GM19463 (cell line): ENCODE results near the gene ATP10A.

Source experiments
- ATAC-seq: cut with Tn5 transposase; IDR thresholded peaks from one replicate; pipeline ENCODE4 v1.9.1; 2021; ENCODE audit warnings: mild to moderate bottlenecking, moderate library complexity; ENCODE audit not compliant: unreplicated experiment

The ATP10A gene

DNA sequence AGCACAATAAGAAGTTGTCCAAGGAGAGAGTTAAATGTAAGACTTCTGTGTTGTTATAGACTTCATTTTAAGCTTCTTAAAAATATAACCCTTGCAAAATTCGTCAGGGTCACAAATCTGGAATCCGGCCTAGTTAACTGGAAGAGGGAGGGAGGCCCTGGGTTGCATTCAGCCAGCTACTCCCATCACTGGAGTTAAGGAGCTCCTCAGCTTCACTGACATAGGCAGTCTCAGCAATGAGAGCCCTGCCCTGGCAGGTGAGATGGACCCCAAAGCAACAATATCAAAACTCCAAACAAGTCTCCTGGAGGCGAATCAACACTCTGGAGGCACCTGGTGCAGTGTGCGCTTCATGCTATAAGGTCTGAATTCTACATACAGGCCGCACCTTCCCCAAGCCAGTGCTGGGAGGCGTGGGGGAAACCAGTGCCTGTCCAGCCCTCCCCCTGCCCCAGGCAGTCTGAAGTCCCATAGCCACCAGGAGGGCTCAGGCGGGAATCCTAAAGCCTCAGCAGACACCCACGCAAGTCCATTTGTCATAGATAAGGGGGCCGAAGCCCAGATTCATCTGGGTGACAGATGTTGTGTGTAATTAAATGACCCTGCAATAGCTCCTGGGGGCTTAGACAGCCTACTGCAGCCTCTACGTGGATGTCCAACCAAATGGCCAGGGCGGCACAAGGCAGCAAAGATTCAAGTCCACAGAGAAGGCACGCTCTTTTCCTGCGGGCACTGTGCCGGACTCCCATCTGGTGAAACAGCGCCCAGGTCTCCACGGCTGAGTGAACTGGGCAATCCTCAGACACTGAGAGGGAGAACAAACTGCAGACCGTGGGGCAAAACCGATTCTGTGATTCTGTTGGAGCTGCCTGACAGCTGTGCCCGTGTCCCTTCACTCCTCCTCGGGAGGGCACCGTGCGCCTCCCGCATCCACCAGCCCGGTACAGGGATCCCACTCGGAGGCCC is 64.9 kb downstream of the ATP10A start:
- ATAC-seq = no peak

GRCh38 chr15:25797511-25797935 is 65.6 kb downstream of the ATP10A start:
- no peak for ATAC-seq

DNA sequence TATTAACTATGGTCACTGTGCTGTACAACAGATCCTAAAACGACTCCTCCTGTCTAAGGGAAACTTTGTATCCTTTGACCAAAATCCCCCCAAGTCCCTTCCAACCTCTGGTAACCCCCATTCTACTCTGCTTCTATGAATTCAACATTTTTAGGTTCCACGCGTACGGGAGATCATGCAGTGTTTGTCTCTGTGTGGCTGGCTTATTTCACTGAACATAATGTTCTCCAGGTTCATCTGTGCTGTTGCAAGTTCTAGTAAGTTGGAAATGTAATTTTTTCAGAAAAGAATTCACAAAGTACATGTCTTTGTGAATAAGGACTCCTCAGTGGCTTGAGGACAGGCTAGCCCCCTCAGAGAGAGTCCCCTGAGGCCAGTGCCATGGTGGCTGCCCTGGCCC is 66.1 kb downstream of the ATP10A start:
- no peak for ATAC-seq

GRCh38 chr15:25796395-25796794 is 66.7 kb downstream of the ATP10A start:
- no peak for ATAC-seq

GRCh38 chr15:25795712-25796111 is 67.4 kb downstream of the ATP10A start:
- no peak for ATAC-seq

- no peak for ATAC-seq
Measured at GRCh38 chr15:25795061-25795460, 68.1 kb downstream of the ATP10A start.

DNA sequence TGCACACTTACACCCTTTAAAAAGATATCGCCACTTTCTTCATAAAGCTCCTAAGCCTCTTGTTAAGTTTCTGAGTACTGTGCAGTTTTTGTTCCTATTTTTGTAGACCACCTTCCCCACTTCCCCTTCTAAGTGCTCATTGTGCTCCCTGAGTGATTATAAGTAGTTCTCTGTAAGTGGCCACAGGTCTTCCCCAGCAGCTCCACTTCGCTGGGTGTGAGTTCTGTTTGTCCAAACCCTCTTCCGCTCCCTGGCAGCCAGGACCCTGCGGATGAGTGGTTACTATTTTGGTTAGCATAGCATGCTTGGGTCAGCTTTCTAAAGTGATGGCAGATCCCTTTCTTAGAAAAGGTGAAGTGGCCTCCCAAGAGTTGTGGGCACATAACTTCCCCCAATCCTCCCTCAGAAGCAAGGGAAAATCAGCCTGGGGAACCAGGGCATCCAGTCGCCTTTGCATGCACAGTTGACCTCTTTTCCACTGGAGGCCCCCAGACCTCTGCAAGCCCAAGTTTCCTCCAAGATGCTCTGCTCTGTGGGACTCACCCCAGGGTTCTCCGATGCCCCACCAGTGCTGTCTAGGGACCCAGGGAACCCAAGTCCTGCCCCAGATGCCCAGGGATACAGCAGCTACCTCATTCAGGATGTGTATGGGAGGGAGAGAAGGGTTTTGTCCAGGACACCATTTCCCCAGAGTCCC is 69.6 kb downstream of the ATP10A start:
- ATAC-seq = peak; percentile 85

- ATAC-seq = no peak
Measured at GRCh38 chr15:25792128-25792527, 71.0 kb downstream of the ATP10A start.

DNA sequence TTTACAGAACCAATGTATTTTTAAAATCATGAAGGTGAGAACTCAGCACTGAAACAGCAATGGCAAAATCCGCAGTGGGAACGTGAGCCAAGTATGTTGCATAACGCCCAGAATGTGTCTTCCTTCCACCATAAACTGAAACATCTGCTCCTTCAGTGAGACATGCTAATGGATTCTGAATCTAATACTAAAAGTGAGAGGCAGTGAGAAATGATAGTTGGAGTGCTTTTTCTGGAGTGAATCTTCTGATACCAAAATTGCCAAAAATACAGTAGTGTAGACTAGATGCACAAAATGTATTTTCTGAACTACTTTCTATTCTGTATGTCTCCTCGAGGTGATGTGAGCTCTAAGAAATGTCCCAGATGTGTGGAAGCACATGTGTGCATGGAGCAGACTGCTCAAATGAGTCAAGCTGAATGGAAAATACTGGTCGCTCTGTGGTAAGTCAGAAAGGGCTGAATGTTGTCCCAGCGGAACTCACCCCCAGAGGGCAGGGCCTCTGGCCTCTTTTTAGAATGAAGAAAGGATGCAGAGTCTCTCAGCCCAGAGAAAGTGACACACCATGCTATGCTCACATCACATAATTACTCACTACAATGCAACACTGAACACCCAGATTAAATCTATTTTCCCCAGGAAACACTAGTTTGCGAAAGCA is 73.0 kb downstream of the ATP10A start:
- ATAC-seq = no peak

GRCh38 chr15:25789616-25789999 is 73.5 kb downstream of the ATP10A start:
- no peak for ATAC-seq

- ATAC-seq = no peak
Measured at GRCh38 chr15:25789211-25789610, 73.9 kb downstream of the ATP10A start.

GRCh38 chr15:25787855-25788520 is 75.1 kb downstream of the ATP10A start:
- peak; percentile 90 for ATAC-seq

GRCh38 chr15:25787381-25787780 is 75.7 kb downstream of the ATP10A start:
- no peak for ATAC-seq

- no peak for ATAC-seq
Measured at GRCh38 chr15:25786040-25786439, 77.1 kb downstream of the ATP10A start.

GRCh38 chr15:25785641-25786025 is 77.5 kb downstream of the ATP10A start:
- ATAC-seq = no peak

DNA sequence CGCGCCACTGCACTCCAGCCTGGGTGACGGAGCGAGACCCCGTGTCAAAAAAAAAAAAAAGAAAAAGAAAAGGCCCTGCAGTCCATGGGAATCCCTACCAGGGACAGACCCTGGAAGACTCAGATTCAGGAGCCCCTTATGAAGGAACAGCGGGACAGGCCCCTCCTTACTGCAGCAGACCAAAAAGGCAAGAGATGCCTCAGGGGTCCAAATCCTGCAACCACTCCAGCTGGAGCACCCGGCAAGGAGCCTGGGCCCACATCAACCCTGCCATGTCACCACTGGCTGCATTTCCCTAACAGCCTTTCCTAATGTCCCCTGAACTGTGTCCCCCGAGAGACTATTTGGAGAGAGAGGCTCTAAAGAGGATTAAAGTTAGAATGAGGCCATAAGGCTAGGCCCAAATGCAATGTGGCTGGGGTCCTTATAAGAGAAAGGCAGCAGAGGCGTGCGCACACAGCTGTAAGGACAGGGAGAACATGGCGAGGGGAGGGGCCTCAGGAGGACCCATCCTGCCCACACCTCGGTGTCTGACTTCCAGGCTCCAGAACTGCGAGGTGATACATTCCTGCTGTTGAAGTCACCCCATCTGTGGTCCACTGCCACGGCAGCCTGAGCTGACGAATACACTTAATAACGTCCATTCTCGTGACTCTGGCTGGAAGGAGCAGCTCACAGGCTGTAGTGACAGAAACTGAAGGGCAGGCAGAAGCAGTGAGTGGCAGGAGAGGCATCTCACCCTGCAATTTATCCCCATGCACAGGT is 78.1 kb downstream of the ATP10A start:
- no peak for ATAC-seq

GRCh38 chr15:25783607-25784540 is 79.3 kb downstream of the ATP10A start:
- no peak for ATAC-seq

GRCh38 chr15:25783134-25783533 is 80.0 kb downstream of the ATP10A start:
- ATAC-seq = no peak
